Psoas muscle (tissue), 8 donors: Measurements from ENCODE around the gene SCN9A. TPM values are rescaled to one million over a fixed set of nuclear protein-coding genes. Genes with fewer than 3 reads are reported as not detected.

ENCODE experiments used
- ATAC-seq, 4 donors: fragments of 200-7000 bp; cut with Tn5 transposase; one replicate each; pipeline ENCODE4 v1.9.1; 2020; ENCODE audit warnings: moderate library complexity in 3 of 4, mild to moderate bottlenecking in 2 of 4
- DNase-seq, 2 donors: peaks; one replicate each; pipeline ENCODE4 v3.0.0-alpha.2; 2020
- H3K27ac ChIP-seq: fragments of 200-600 bp; one replicate; pipeline ENCODE4 v1.8.0; 2022
- H3K27me3 ChIP-seq, 3 donors: fragments of 200-600 bp in 1 of 3; one replicate each; pipeline versions ENCODE4 v1.6.1 to v1.8.0; 2013 to 2022; ENCODE audit warnings: low read length in 2 of 3, mild to moderate bottlenecking in 2 of 3, moderate library complexity in 1 of 3; ENCODE audit not compliant: insufficient read depth in 3 of 3
- H3K36me3 ChIP-seq, 2 donors: fragments of 200-600 bp in 1 of 2; one replicate each; pipeline versions ENCODE4 v1.6.1 to v1.8.0; 2013 to 2022; ENCODE audit warnings: low read depth in 1 of 2, mild to moderate bottlenecking in 1 of 2, moderate library complexity in 1 of 2; ENCODE audit not compliant: insufficient read depth in 1 of 2
- H3K4me1 ChIP-seq: fragments of 200-600 bp; one replicate; pipeline ENCODE4 v1.8.0; 2022
- H3K4me3 ChIP-seq: fragments of 200-600 bp; one replicate; pipeline ENCODE4 v1.8.0; 2022; ENCODE audit warnings: mild to moderate bottlenecking
- H3K9me3 ChIP-seq: fragments of 200-600 bp; one replicate; pipeline ENCODE4 v1.8.0; 2022
- WGBS, 3 donors: extraction: QIAGEN DNeasy Blood & Tissue Kit; methylation state at CpG; one replicate each; pipeline versions ENCODE4 v1.1.6 to v1.1.7; 2013; 5-methylcytosine and 5-hydroxymethylcytosine counted together
- intact Hi-C, 2 donors: fragments of 100-400 bp; cut with DNase I; formaldehyde crosslinking; loops; one replicate each; pipeline versions ENCODE4 v1.11.0 to v1.14.2; 2022
- polyA plus RNA-seq, 3 donors: library from polyadenylated mRNA; stranded (reverse); fragments of 200-250 nt; gene quantifications; one replicate each; pipeline ENCODE4 v1.2.3, GENCODE V29; 2013
- total RNA-seq, 4 donors: library from RNA; stranded (reverse); fragmentation: NEBNext Ultra II Directional in 2 of 4; extraction: Animal tissue kit (Norgen Biotek cat#: 25700) in 2 of 4; gene quantifications; one replicate each; pipeline versions ENCODE4 v1.2.1 to v1.2.4, GENCODE V29; 2021 to 2023
- TF ChIP-seq, protein P1 (sequence below): fragments of 200-600 bp; IDR thresholded peaks from one replicate; pipeline ENCODE4 v1.8.0; 2022; ENCODE audit warnings: antibody characterized with exemption
- donor health status: healthy with polysubstance abuse.
- donor health status: DM: no; HTN: no; CAD: no; lungs with moderate emphysema.
- donor health status: Bipolar disorder and iron deficiency.
- donor health status: healthy.
- donor health status: DM: yes; HTN: yes; CAD: no.
- donor health status: DM: no; HTN: no; CAD: no.
- donor health status: DM: no; HTN: no; CAD: no.
- donor health status: DM: yes; HTN: yes; CAD: no.

SCN9A gene
- total and polyA plus RNA-seq, 7 donors: 0.06 to 1.1 (median 0.34) TPM

- intact Hi-C loops: no loop called here
- ATAC-seq: no peak
- H3K4me3 ChIP-seq: no peak overlapping the region
- no peak overlapping the region for H3K27ac ChIP-seq
- H3K27me3 ChIP-seq: no peaks in the 10 kb centered on the region
- DNase-seq: no peak
- TF ChIP-seq, protein P1, sequence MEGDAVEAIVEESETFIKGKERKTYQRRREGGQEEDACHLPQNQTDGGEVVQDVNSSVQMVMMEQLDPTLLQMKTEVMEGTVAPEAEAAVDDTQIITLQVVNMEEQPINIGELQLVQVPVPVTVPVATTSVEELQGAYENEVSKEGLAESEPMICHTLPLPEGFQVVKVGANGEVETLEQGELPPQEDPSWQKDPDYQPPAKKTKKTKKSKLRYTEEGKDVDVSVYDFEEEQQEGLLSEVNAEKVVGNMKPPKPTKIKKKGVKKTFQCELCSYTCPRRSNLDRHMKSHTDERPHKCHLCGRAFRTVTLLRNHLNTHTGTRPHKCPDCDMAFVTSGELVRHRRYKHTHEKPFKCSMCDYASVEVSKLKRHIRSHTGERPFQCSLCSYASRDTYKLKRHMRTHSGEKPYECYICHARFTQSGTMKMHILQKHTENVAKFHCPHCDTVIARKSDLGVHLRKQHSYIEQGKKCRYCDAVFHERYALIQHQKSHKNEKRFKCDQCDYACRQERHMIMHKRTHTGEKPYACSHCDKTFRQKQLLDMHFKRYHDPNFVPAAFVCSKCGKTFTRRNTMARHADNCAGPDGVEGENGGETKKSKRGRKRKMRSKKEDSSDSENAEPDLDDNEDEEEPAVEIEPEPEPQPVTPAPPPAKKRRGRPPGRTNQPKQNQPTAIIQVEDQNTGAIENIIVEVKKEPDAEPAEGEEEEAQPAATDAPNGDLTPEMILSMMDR: no peak
- no peaks in the 10 kb centered on the region for H3K36me3 ChIP-seq
- no peaks in the 10 kb centered on the region for H3K4me1 ChIP-seq
- H3K9me3 ChIP-seq: no peaks in the 10 kb centered on the region
- 88 to 94% (median 93%) methylated on average over 2 of the region's 2 CpGs for WGBS, 3 donors
Measured at GRCh38 chr2:166233244-166233643, 142.5 kb downstream of the SCN9A start.

GRCh38 chr2:166230724-166231070, 145.0 kb downstream of the SCN9A start:
- WGBS, 3 donors: 46 to 68% (median 49%) methylated on average over 2 of the region's 2 CpGs
- no peak overlapping the region for H3K4me3 ChIP-seq
- intact Hi-C loops: no loop called here
- H3K9me3 ChIP-seq: no peaks in the 10 kb centered on the region
- no peak for ATAC-seq
- no peaks in the 10 kb centered on the region for H3K4me1 ChIP-seq
- no peaks in the 10 kb centered on the region for H3K27me3 ChIP-seq
- DNase-seq: no peak
- no peaks in the 10 kb centered on the region for H3K36me3 ChIP-seq
- no peak overlapping the region for H3K27ac ChIP-seq
- TF ChIP-seq, protein P1: no peak

DNA sequence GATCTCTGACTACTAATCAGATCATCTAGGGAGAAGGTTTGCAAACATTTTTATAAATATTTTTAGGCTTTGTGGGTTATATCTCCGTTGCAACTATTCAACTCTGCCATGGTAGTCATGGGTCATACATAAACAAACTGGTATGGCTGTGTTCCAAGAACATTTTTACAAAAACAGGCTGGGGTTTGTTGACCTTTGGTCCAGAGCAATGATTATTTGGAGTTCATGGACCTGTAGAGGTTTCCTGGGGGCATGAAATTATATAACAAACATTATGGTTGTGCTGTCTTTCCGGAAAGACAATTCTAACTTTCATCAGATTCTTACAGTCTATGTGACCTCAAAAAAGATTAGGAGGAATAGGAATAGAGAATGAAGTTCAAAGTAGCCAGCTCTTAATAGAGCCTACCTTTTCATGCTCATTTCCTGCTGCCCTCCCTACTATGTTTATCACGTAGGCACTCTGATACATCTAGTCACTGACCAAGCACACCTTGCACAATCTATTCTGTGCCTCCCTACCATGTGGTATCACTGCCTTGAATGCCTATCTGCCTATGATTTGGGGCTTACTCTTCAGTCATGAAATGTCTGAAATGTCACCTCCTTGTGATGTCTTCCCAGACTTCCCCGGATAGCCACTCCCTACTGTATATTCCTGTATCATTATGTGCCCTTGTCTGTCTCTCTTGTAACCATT, 145.6 kb downstream of the SCN9A start:
- TF ChIP-seq, protein P1: no peak
- WGBS, 3 donors: 61 to 70% (median 68%) methylated on average over 4 of the region's 4 CpGs
- ATAC-seq: no peak
- H3K9me3 ChIP-seq: no peaks in the 10 kb centered on the region
- no peaks in the 10 kb centered on the region for H3K27me3 ChIP-seq
- DNase-seq: no peak
- H3K27ac ChIP-seq: no peak overlapping the region
- no peak overlapping the region for H3K4me3 ChIP-seq
- intact Hi-C loops: no loop called here
- no peaks in the 10 kb centered on the region for H3K36me3 ChIP-seq
- no peaks in the 10 kb centered on the region for H3K4me1 ChIP-seq

- no peaks in the 10 kb centered on the region for H3K4me1 ChIP-seq
- no peaks in the 10 kb centered on the region for H3K27me3 ChIP-seq
- no peaks in the 10 kb centered on the region for H3K36me3 ChIP-seq
- DNase-seq: no peak
- H3K4me3 ChIP-seq: no peak overlapping the region
- ATAC-seq: no peak
- no peak overlapping the region for H3K27ac ChIP-seq
- intact Hi-C loops: no loop called here
- TF ChIP-seq, protein P1: no peak
- no peaks in the 10 kb centered on the region for H3K9me3 ChIP-seq
Measured at GRCh38 chr2:166229678-166230023, 146.1 kb downstream of the SCN9A start.

DNA sequence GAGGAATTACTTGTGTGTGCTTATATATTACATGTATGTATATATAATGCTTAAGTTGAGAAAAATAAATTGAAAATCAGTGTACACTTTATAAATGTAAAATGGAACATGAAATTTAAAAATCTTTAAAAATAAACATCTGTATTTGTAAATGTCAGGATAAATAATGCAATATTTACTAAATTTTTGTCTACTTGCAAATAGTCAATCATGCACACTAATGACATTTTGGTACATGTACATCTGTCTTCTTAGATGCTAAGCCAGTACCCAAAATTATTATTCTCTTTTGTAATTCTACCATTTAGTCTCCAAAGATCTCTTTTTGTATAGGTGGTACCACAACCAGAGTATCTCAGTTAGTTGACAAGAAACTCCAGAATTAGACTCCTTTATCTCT, 151.5 kb downstream of the SCN9A start:
- DNase-seq: no peak
- no peaks in the 10 kb centered on the region for H3K27me3 ChIP-seq
- TF ChIP-seq, protein P1: no peak
- no peaks in the 10 kb centered on the region for H3K4me1 ChIP-seq
- intact Hi-C loops: no loop called here
- no peaks in the 10 kb centered on the region for H3K36me3 ChIP-seq
- no peak overlapping the region for H3K4me3 ChIP-seq
- no peak for ATAC-seq
- no peak overlapping the region for H3K27ac ChIP-seq
- H3K9me3 ChIP-seq: no peaks in the 10 kb centered on the region
